Spleen (tissue), 7 donors: ENCODE data around the gene BNC2.

Experiments used
- POLR2AphosphoS5 ChIP-seq, 3 donors: sonication (generic); formaldehyde crosslinking; IDR thresholded peaks; one replicate each; pipeline ENCODE4 v1.5.1; 2017; ENCODE audit warnings: antibody characterized with exemption in 3 of 3
- TF ChIP-seq, protein P1 (sequence below), 11 experiments: fragments of 200-600 bp in 7 of 11; fragments of 450-650 bp in 4 of 11; sonication (generic) in 4 of 11; IDR thresholded peaks in 8 of 11; conservative IDR thresholded peaks in 3 of 11; 1 replicate in 7 of 11; 2 replicates in 4 of 11; pipeline versions ENCODE4 v1.4.0 to v1.8.0; 2016 to 2021; ENCODE audit warnings: antibody characterized with exemption in 11 of 11, inconsistent platforms in 4 of 11, mild to moderate bottlenecking in 1 of 11
- donor health status: DM: no; HTN: no; CAD: no; lungs with moderate emphysema.
- donor health status: DM: no; HTN: no; CAD: no.
- donor health status: DM: no; HTN: no; CAD: no.

GRCh38 chr9:16651446-16651964, 219.0 kb downstream of the BNC2 start:
- TF ChIP-seq POLR2AphosphoS5 (IDR thresholded peaks at IDR 0.05) = no peak
- TF ChIP-seq, protein P1, sequence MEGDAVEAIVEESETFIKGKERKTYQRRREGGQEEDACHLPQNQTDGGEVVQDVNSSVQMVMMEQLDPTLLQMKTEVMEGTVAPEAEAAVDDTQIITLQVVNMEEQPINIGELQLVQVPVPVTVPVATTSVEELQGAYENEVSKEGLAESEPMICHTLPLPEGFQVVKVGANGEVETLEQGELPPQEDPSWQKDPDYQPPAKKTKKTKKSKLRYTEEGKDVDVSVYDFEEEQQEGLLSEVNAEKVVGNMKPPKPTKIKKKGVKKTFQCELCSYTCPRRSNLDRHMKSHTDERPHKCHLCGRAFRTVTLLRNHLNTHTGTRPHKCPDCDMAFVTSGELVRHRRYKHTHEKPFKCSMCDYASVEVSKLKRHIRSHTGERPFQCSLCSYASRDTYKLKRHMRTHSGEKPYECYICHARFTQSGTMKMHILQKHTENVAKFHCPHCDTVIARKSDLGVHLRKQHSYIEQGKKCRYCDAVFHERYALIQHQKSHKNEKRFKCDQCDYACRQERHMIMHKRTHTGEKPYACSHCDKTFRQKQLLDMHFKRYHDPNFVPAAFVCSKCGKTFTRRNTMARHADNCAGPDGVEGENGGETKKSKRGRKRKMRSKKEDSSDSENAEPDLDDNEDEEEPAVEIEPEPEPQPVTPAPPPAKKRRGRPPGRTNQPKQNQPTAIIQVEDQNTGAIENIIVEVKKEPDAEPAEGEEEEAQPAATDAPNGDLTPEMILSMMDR (IDR thresholded peaks at IDR 0.05 in 8 of 11, conservative IDR thresholded peaks at IDR 0.05 in 3 of 11) = no peak
